ENCODE results near the gene SLC22A23. TPM values are rescaled to one million over a fixed set of nuclear protein-coding genes. Genes with fewer than 3 reads are reported as not detected.

Gene SLC22A23
- total RNA-seq, 4 donors from 2014 or later = 7.6 to 13.1 (median 9.5) TPM

DNA sequence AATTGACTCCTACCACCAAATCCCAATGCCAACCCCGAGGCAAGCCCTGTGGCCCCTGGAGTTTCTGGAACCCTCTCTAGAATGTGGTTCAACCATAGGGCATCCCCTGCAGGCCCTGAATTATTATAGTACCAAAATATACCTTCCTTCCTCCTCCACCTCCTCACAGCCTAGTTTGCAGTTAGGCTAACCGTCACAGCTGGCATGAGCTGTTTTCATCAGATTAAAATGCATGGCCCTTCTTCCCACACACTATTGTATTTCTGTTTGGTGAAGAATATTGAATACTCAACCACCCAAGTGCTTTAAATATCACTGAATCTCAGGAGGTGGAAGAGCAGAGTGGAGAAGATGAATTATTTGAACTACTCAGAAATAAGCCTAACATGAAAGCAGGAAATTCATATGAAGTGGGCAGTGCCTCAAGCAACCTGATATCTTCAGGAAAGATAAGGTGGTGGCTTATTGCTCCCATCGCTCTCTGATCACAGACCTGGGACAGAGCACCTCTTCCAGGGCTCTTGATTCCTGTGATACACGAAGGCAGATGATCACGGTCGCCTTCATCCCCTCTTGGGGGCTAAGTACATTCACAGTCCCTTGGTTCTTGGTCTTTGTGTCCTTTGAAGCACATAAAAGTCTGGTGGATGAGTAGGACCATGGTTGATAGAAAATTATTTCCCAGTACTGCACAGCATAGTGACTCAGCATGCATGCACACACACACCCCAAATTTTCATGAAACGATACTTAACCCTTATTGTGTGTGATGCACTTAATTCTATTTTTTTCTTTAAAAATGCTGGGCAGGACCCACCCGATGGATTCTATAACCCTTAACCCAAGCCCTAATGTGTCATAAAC lies 107.2 kb downstream of the SLC22A23 start:
- DNase-seq (ENCODE audit: extremely low spot score) = no peak
- no peaks in the 10 kb centered on the region for H3K27me3 ChIP-seq
- H3K36me3 ChIP-seq = no peaks in the 10 kb centered on the region
- peaks cover 8 to 46% (median 28%) of the 10 kb centered on the region in 4 donors for H3K4me1 ChIP-seq
- TF ChIP-seq POLR2AphosphoS5 (IDR thresholded peaks at IDR 0.05) (no peak), EP300 (IDR thresholded peaks at IDR 0.05) (no peak), POLR2A (IDR thresholded peaks at IDR 0.05; ENCODE audit: low read depth) (no peak)
- TF ChIP-seq, protein P1, sequence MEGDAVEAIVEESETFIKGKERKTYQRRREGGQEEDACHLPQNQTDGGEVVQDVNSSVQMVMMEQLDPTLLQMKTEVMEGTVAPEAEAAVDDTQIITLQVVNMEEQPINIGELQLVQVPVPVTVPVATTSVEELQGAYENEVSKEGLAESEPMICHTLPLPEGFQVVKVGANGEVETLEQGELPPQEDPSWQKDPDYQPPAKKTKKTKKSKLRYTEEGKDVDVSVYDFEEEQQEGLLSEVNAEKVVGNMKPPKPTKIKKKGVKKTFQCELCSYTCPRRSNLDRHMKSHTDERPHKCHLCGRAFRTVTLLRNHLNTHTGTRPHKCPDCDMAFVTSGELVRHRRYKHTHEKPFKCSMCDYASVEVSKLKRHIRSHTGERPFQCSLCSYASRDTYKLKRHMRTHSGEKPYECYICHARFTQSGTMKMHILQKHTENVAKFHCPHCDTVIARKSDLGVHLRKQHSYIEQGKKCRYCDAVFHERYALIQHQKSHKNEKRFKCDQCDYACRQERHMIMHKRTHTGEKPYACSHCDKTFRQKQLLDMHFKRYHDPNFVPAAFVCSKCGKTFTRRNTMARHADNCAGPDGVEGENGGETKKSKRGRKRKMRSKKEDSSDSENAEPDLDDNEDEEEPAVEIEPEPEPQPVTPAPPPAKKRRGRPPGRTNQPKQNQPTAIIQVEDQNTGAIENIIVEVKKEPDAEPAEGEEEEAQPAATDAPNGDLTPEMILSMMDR (IDR thresholded peaks at IDR 0.05) = no peak
- intact Hi-C loops (cut with DNase I) = no loop called here
- H3K9me3 ChIP-seq = no peaks in the 10 kb centered on the region
- 90% methylated on average over 8 of the region's 8 CpGs for WGBS
- no peak overlapping the region for H3K27ac ChIP-seq (replicated peaks in 1 of 4)
- H3K4me3 ChIP-seq = no peak overlapping the region

DNA sequence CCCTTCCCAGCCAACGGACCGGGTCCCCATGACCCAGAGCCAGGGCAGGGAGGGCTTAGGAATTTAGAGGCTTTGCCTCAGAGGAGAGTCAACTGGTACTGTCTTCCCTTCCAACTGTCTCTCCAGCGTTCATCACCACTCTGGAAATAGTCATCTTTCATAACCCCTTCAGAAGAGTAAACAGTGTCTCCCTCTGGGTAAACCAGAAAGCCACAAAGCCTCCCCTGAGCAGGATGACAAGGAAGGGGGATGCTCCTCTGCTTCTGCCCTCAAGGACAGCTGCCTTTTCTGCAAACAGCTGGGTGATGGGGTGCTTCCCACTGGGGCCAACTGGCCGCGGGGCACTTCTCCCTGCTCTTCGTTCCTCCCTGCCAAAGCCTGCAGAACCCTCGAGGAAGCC lies 108.0 kb downstream of the SLC22A23 start:
- TF ChIP-seq, protein P1 (IDR thresholded peaks at IDR 0.05) = no peak
- TF ChIP-seq POLR2AphosphoS5 (IDR thresholded peaks at IDR 0.05) (no peak), POLR2A (IDR thresholded peaks at IDR 0.05; ENCODE audit: low read depth) (no peak), EP300 (IDR thresholded peaks at IDR 0.05) (no peak)
- DNase-seq (ENCODE audit: extremely low spot score) = no peak
- Histone ChIP-seq H3K4me1 (peaks cover 7 to 38% (median 22%) of the 10 kb centered on the region in 4 donors), H3K27me3 (no peaks in the 10 kb centered on the region), H3K27ac (replicated peaks in 1 of 4) (no peak overlapping the region), H3K36me3 (no peaks in the 10 kb centered on the region), H3K4me3 (no peak overlapping the region), H3K9me3 (no peaks in the 10 kb centered on the region)
- intact Hi-C loops (cut with DNase I) = no loop called here
- 70% methylated on average over 7 of the region's 7 CpGs for WGBS

DNA sequence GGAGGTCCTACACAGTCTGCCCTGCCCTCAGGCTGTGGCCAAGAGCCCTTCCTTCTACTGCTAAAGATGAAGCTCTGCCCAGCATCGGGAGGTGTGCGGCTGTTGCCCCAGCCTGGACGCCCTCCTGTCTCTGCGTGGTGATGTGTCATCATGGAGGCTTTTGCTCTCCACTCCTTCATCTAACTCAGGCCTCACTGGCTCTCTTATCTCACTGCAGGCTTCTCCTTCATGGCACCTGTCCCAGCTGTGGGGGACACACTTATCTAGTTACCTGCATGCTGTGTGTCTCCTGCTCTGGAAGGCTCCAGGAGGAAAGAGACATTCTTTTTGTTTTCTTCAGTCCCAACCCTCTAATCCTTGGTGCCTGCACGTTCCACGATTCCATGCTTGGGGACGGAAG lies 109.0 kb downstream of the SLC22A23 start:
- 97% methylated on average over 7 of the region's 7 CpGs for WGBS
- DNase-seq (ENCODE audit: extremely low spot score) = no peak
- intact Hi-C loops (cut with DNase I) = no loop called here

DNA sequence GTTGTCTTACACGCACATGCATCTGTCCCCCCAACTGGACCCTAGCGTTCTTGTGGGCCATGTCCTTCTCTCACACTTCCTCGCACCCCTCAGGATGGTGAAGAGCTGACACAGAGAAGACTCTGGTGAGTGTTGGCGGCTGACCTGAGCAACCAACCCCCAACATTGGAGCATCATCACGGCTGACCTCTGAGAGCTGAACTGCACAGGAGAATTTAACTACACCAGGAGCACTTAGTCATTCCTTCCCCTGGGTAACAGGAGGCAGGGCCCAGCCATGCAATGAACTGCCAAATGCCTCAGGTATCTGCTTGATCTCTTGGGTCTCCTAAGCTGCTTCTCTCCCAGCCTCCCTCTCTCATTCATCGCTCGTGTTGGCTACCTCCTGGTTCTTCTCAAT lies 109.6 kb downstream of the SLC22A23 start:
- DNase-seq (ENCODE audit: extremely low spot score) = no peak
- intact Hi-C loops (cut with DNase I) = no loop called here
- peaks cover 7 to 40% (median 25%) of the 10 kb centered on the region in 4 donors for H3K4me1 ChIP-seq
- H3K9me3 ChIP-seq = no peaks in the 10 kb centered on the region
- H3K36me3 ChIP-seq = no peaks in the 10 kb centered on the region
- no peak overlapping the region for H3K27ac ChIP-seq (replicated peaks in 1 of 4)
- H3K27me3 ChIP-seq = no peaks in the 10 kb centered on the region
- WGBS = 95% methylated on average over 7 of the region's 7 CpGs
- no peak for TF ChIP-seq POLR2AphosphoS5 (IDR thresholded peaks at IDR 0.05)
- no peak overlapping the region for H3K4me3 ChIP-seq

More for the DNA sequence above, 109.0 kb downstream of the SLC22A23 start:
- Histone ChIP-seq H3K4me3 (no peak overlapping the region), H3K27me3 (no peaks in the 10 kb centered on the region), H3K36me3 (no peaks in the 10 kb centered on the region), H3K4me1 (peaks cover 7 to 36% (median 22%) of the 10 kb centered on the region in 4 donors), H3K9me3 (no peaks in the 10 kb centered on the region), H3K27ac (replicated peaks in 1 of 4) (no peak overlapping the region)
- TF ChIP-seq POLR2A (IDR thresholded peaks at IDR 0.05; ENCODE audit: low read depth) = no peak
- TF ChIP-seq EP300 (IDR thresholded peaks at IDR 0.05) = no peak
- no peak for TF ChIP-seq POLR2AphosphoS5 (IDR thresholded peaks at IDR 0.05)
- TF ChIP-seq, protein P1 (IDR thresholded peaks at IDR 0.05) = no peak

DNA sequence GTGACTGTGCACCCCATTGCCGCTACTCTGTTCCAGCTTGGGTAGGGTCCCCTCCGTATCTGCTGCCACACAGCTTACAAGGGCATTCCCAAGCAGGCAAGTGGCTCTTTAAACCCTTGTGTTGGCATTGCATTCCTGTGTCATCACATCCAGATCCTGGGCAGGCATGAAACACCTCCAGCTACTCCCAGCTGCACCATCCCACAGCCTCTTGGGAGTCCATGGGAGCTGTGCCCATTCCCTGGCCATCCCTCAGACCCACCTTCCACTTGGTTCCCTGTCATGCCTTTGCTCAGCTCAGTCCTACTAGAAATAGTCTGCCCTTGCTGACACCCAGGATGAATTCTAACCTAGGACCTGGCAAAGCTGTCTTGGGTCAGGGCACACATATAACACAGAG lies 110.4 kb downstream of the SLC22A23 start:
- intact Hi-C loops (cut with DNase I) = no loop called here
- TF ChIP-seq, protein P1 (IDR thresholded peaks at IDR 0.05) = no peak
- TF ChIP-seq POLR2AphosphoS5 (IDR thresholded peaks at IDR 0.05) (no peak), POLR2A (IDR thresholded peaks at IDR 0.05; ENCODE audit: low read depth) (no peak), EP300 (IDR thresholded peaks at IDR 0.05) (no peak)
- Histone ChIP-seq H3K4me1 (peaks cover 7 to 46% (median 32%) of the 10 kb centered on the region in 4 donors), H3K9me3 (no peaks in the 10 kb centered on the region), H3K27ac (replicated peaks in 1 of 4) (no peak overlapping the region), H3K36me3 (no peaks in the 10 kb centered on the region), H3K27me3 (no peaks in the 10 kb centered on the region), H3K4me3 (no peak overlapping the region)
- 87% methylated on average over 2 of the region's 2 CpGs for WGBS
- DNase-seq (ENCODE audit: extremely low spot score) = no peak

All from esophagus muscularis mucosa (tissue), 4 donors.